Neural cell (in vitro differentiated cells): Measurements from ENCODE around the gene POGZ. TPM values are rescaled to one million over a fixed set of nuclear protein-coding genes. Genes with fewer than 3 reads are reported as not detected.

Experiments used
- H2AFZ ChIP-seq: fragments of 200-600, 300-800 bp; sonication (generic), shearing (Covaris generic); 2 replicates; pipeline ENCODE4 v1.6.0; 2014; ENCODE audit warnings: low read depth, mild to moderate bottlenecking, antibody characterized with exemption, low read length, moderate library complexity
- H3F3A ChIP-seq: fragments of 200-600 bp; shearing (Covaris generic); 2 replicates; pipeline ENCODE4 v1.6.1; 2016; ENCODE audit warnings: mild to moderate bottlenecking, moderate library complexity, mixed read lengths, antibody characterized with exemption, low read length; ENCODE audit not compliant: insufficient read depth, poor library complexity, severe bottlenecking
- H3K27ac ChIP-seq: fragments of 200-600, 300-800 bp; sonication (generic), shearing (Covaris generic); 2 replicates; pipeline ENCODE4 v1.5.1; 2014; ENCODE audit warnings: mild to moderate bottlenecking, low read length, moderate library complexity
- H3K27me3 ChIP-seq: fragments of 300-800, 200-600 bp; sonication (generic), shearing (Covaris generic); 2 replicates; pipeline ENCODE4 v1.6.0; 2014; ENCODE audit warnings: mild to moderate bottlenecking, low read depth, low read length, moderate library complexity; ENCODE audit not compliant: insufficient read depth
- H3K36me3 ChIP-seq: fragments of 300-800, 200-600 bp; sonication (generic), shearing (Covaris generic); 2 replicates; pipeline ENCODE4 v1.5.1; 2014; ENCODE audit warnings: mild to moderate bottlenecking, antibody characterized with exemption, low read length, moderate library complexity; ENCODE audit not compliant: insufficient read depth
- H3K4me2 ChIP-seq: fragments of 300-800, 200-600 bp; sonication (generic), shearing (Covaris generic); 2 replicates; pipeline ENCODE4 v1.6.0; 2014; ENCODE audit warnings: mild to moderate bottlenecking, low read length
- H3K4me3 ChIP-seq: fragments of 300-800, 200-600 bp; sonication (generic), shearing (Covaris generic); 2 replicates; pipeline ENCODE4 v1.5.1; 2014; ENCODE audit warnings: mild to moderate bottlenecking, low read length, moderate library complexity
- H3K79me2 ChIP-seq: fragments of 200-600 bp; shearing (Covaris generic); replicated peaks from 2 replicates; pipeline ENCODE4 v1.6.0; 2014; ENCODE audit warnings: mild to moderate bottlenecking, low read length, moderate library complexity; ENCODE audit not compliant: insufficient read depth
- H3K9ac ChIP-seq: fragments of 300-800, 200-600 bp; sonication (generic), shearing (Covaris generic); 2 replicates; pipeline ENCODE4 v1.6.1; 2016; ENCODE audit warnings: mild to moderate bottlenecking, low read length, mixed read lengths
- H3K9me2 ChIP-seq: fragments of 200-600 bp; shearing (Covaris generic); 2 replicates; pipeline ENCODE4 v1.6.1; 2016; ENCODE audit warnings: mild to moderate bottlenecking, low read length, mixed read lengths; ENCODE audit not compliant: insufficient read depth
- H3K9me3 ChIP-seq: fragments of 200-600, 300-800 bp; sonication (generic), shearing (Covaris generic); 2 replicates; pipeline ENCODE4 v1.6.1; 2016; ENCODE audit warnings: mild to moderate bottlenecking, mixed run types, low read length, moderate library complexity, mixed read lengths
- H4K20me1 ChIP-seq: fragments of 200-600 bp; shearing (Covaris generic); 2 replicates; pipeline ENCODE4 v1.6.1; 2016; ENCODE audit warnings: mild to moderate bottlenecking, mixed run types; ENCODE audit not compliant: insufficient read depth
- CTCF ChIP-seq: fragments of 450-650 bp; IDR thresholded peaks from 2 replicates; pipeline ENCODE4 v1.5.1; 2014; ENCODE audit warnings: antibody characterized with exemption, mild to moderate bottlenecking, moderate library complexity; ENCODE audit not compliant: poor library complexity, severe bottlenecking
- EP300 ChIP-seq: fragments of 450-650 bp; conservative IDR thresholded peaks from 2 replicates; pipeline ENCODE4 v1.6.1; 2014; ENCODE audit warnings: antibody characterized with exemption, mild to moderate bottlenecking, moderate library complexity; ENCODE audit not compliant: poor library complexity, severe bottlenecking
- EZH2 ChIP-seq: fragments of 200-600, 300-800 bp; shearing (Covaris generic), sonication (generic); IDR thresholded peaks from 2 replicates; pipeline ENCODE4 v1.6.1; 2014; ENCODE audit warnings: antibody characterized with exemption, low read length, borderline replicate concordance, mild to moderate bottlenecking; ENCODE audit not compliant: insufficient read depth, poor library complexity, severe bottlenecking
- MXI1 ChIP-seq: fragments of 450-650 bp; conservative IDR thresholded peaks from 2 replicates; pipeline ENCODE4 v1.6.1; 2014; ENCODE audit warnings: antibody characterized with exemption, mild to moderate bottlenecking; ENCODE audit not compliant: poor library complexity, severe bottlenecking
- POLR2AphosphoS5 ChIP-seq: IDR thresholded peaks from 2 replicates; pipeline ENCODE4 v1.6.1; 2012
- RAD21 ChIP-seq: fragments of 450-650 bp; conservative IDR thresholded peaks from 2 replicates; pipeline ENCODE4 v1.6.1; 2014; ENCODE audit warnings: antibody characterized with exemption, mild to moderate bottlenecking, moderate library complexity
- REST ChIP-seq: IDR thresholded peaks from 2 replicates; pipeline ENCODE4 v1.6.1; 2012; ENCODE audit warnings: borderline replicate concordance
- SMC3 ChIP-seq: fragments of 450-650 bp; conservative IDR thresholded peaks from 2 replicates; pipeline ENCODE4 v1.6.1; 2014; ENCODE audit warnings: antibody characterized with exemption, mild to moderate bottlenecking, moderate library complexity; ENCODE audit not compliant: poor library complexity
- TAF1 ChIP-seq: IDR thresholded peaks from 2 replicates; pipeline ENCODE4 v1.6.1; 2012; ENCODE audit warnings: low read depth
- polyA plus RNA-seq: library from polyadenylated mRNA; depleted of rRNA; stranded (reverse); fragments of >200 nt; gene quantifications from 2 replicates; pipeline ENCODE4 v1.2.3, GENCODE V29; 2014

Gene POGZ
- polyA plus RNA-seq, 1 donor from 2014 or later: 50.2 TPM

- no peaks in the 10 kb centered on the region for H3K27me3 ChIP-seq
- no peaks in the 10 kb centered on the region for H3F3A ChIP-seq
- H3K9me3 ChIP-seq: no peaks in the 10 kb centered on the region
- no peaks in the 10 kb centered on the region for H3K79me2 ChIP-seq
- H4K20me1 ChIP-seq: no peaks in the 10 kb centered on the region
- H3K27ac ChIP-seq: no peak overlapping the region
- H3K9me2 ChIP-seq: no peaks in the 10 kb centered on the region
- no peak overlapping the region for H3K9ac ChIP-seq
- H3K4me3 ChIP-seq: no peak overlapping the region
- no peaks in the 10 kb centered on the region for H3K36me3 ChIP-seq
- no peak overlapping the region for H2AFZ ChIP-seq
- TF ChIP-seq EP300 (no peak), CTCF (no peak), REST (no peak), POLR2AphosphoS5 (no peak), SMC3 (no peak), TAF1 (no peak), MXI1 (no peak), RAD21 (no peak), EZH2 (no peak)
- no peak overlapping the region for H3K4me2 ChIP-seq
These were observed 16.8 kb upstream of the POGZ start for GRCh38 chr1:151476083-151476482.

- H3K4me2 ChIP-seq: no peak overlapping the region
- H3K9me3 ChIP-seq: no peaks in the 10 kb centered on the region
- H3K9me2 ChIP-seq: no peaks in the 10 kb centered on the region
- no peaks in the 10 kb centered on the region for H3K27me3 ChIP-seq
- H3K36me3 ChIP-seq: no peaks in the 10 kb centered on the region
- TF ChIP-seq TAF1 (no peak), EP300 (no peak), CTCF (no peak), REST (no peak), SMC3 (no peak)
- H3F3A ChIP-seq: no peaks in the 10 kb centered on the region
- H3K9ac ChIP-seq: peak overlapping the region; percentile 25
- no peaks in the 10 kb centered on the region for H3K79me2 ChIP-seq
- no peaks in the 10 kb centered on the region for H4K20me1 ChIP-seq
- H2AFZ ChIP-seq: peak overlapping the region; percentile 24
- peak overlapping the region; percentile 19 for H3K4me3 ChIP-seq
- H3K27ac ChIP-seq: peak overlapping the region; percentile 33
These were observed 15.9 kb upstream of the POGZ start for GRCh38 chr1:151475175-151475574.
